OCI-LY7 (cell line): ENCODE results near the gene UVRAG. TPM values are rescaled to one million over a fixed set of nuclear protein-coding genes. Genes with fewer than 3 reads are reported as not detected.

Experiments
- BruUV-seq: library from RNA; stranded (reverse); fragments of 400-500 nt; replicated peaks from 2 replicates; lab custom pipeline; 2021; lab: Mats Ljungman, UMichigan
- CTCF ChIA-PET: fragments of 300-600 bp; sonication (Branson Sonifier 250); formaldehyde crosslinking; loops from one replicate; lab custom pipeline; 2022; ENCODE audit warnings: antibody characterized with exemption; ENCODE audit not compliant: unreplicated experiment; lab: Charles Lee
- POLR2A ChIA-PET: fragments of 300-600 bp; sonication (Branson Sonifier 250); formaldehyde crosslinking; loops from one replicate; lab custom pipeline; 2022; ENCODE audit warnings: antibody characterized with exemption; lab: Charles Lee
- DNase-seq: peaks from one replicate; pipeline ENCODE4 v3.0.0-alpha.2; 2015; ENCODE audit warnings: low spot score
- H2AFZ ChIP-seq: fragments of 200-600 bp; sonication (generic), shearing (Covaris generic); 2 replicates; pipeline ENCODE4 v1.6.1; 2014; ENCODE audit warnings: mild to moderate bottlenecking, antibody characterized with exemption, low read length, moderate library complexity
- H3K27ac ChIP-seq: fragments of 200-600 bp; sonication (generic); 2 replicates; pipeline ENCODE4 v1.5.1; 2014; ENCODE audit warnings: mixed run types, low read depth, mild to moderate bottlenecking, moderate library complexity, low read length, inconsistent platforms; ENCODE audit not compliant: poor library complexity, severe bottlenecking
- H3K36me3 ChIP-seq: fragments of 200-600 bp; sonication (generic); 2 replicates; pipeline ENCODE4 v1.6.1; 2014; ENCODE audit warnings: mild to moderate bottlenecking, antibody characterized with exemption, low read length, moderate library complexity, mixed read lengths; ENCODE audit not compliant: insufficient read depth
- H3K4me1 ChIP-seq: fragments of 200-600 bp; sonication (generic); 2 replicates; pipeline ENCODE4 v1.5.1; 2014; ENCODE audit warnings: mild to moderate bottlenecking, low read length; ENCODE audit not compliant: insufficient read depth, poor library complexity, severe bottlenecking
- H3K4me2 ChIP-seq: fragments of 200-600 bp; sonication (generic); 2 replicates; pipeline ENCODE4 v1.6.1; 2014; ENCODE audit warnings: mild to moderate bottlenecking, low read length
- H3K4me3 ChIP-seq: fragments of 200-600 bp; sonication (generic); 2 replicates; pipeline ENCODE4 v1.5.1; 2014; ENCODE audit warnings: mild to moderate bottlenecking, low read depth, low read length; ENCODE audit not compliant: poor library complexity, severe bottlenecking
- H3K79me2 ChIP-seq: fragments of 200-600 bp; sonication (generic); 2 replicates; pipeline ENCODE4 v1.6.1; 2016; ENCODE audit warnings: low read depth, mild to moderate bottlenecking, low read length, moderate library complexity, mixed read lengths; ENCODE audit not compliant: insufficient read depth
- H3K9me2 ChIP-seq: fragments of 200-600 bp; sonication (generic); 2 replicates; pipeline ENCODE4 v1.6.1; 2016; ENCODE audit warnings: mild to moderate bottlenecking, low read length, mixed read lengths; ENCODE audit not compliant: insufficient read depth
- H3K9me3 ChIP-seq: fragments of 200-600 bp; sonication (generic); 2 replicates; pipeline ENCODE4 v1.6.1; 2014; ENCODE audit warnings: mild to moderate bottlenecking, mixed run types, low read length, mixed read lengths
- H4K20me1 ChIP-seq: fragments of 200-600 bp; sonication (generic); 2 replicates; pipeline ENCODE4 v1.6.1; 2014; ENCODE audit warnings: mild to moderate bottlenecking, antibody characterized with exemption, low read length, moderate library complexity, mixed read lengths; ENCODE audit not compliant: insufficient read depth
- EZH2phosphoT487 ChIP-seq: fragments of 200-600 bp; sonication (generic); IDR thresholded peaks from 2 replicates; pipeline ENCODE4 v1.6.1; 2018; ENCODE audit warnings: low read depth, borderline replicate concordance, mild to moderate bottlenecking, mixed run types, antibody characterized with exemption, low read length, moderate library complexity, mixed read lengths
- intact Hi-C: fragments of 100-400 bp; cut with micrococcal nuclease; formaldehyde crosslinking; loops from one replicate; pipeline ENCODE4 v1.10.0; 2022; ENCODE audit not compliant: unreplicated experiment
- total RNA-seq, 2 experiments: library from RNA; depleted of rRNA in 1 of 2; stranded (reverse); fragments of >200 nt in 1 of 2; shearing (Covaris generic) in 1 of 2; gene quantifications; 2 replicates each; pipeline ENCODE4 v1.2.3, GENCODE V29; 2014 to 2022
- TF ChIP-seq, protein P1 (sequence below): fragments of 200-600 bp; sonication (generic); conservative IDR thresholded peaks from 2 replicates; pipeline ENCODE4 v1.5.1; 2014; ENCODE audit warnings: mild to moderate bottlenecking, antibody characterized with exemption, low read length, moderate library complexity, mixed read lengths

UVRAG gene
- total RNA-seq, 2 experiments from 2014 or later = 43.7 to 73.3 TPM

DNA sequence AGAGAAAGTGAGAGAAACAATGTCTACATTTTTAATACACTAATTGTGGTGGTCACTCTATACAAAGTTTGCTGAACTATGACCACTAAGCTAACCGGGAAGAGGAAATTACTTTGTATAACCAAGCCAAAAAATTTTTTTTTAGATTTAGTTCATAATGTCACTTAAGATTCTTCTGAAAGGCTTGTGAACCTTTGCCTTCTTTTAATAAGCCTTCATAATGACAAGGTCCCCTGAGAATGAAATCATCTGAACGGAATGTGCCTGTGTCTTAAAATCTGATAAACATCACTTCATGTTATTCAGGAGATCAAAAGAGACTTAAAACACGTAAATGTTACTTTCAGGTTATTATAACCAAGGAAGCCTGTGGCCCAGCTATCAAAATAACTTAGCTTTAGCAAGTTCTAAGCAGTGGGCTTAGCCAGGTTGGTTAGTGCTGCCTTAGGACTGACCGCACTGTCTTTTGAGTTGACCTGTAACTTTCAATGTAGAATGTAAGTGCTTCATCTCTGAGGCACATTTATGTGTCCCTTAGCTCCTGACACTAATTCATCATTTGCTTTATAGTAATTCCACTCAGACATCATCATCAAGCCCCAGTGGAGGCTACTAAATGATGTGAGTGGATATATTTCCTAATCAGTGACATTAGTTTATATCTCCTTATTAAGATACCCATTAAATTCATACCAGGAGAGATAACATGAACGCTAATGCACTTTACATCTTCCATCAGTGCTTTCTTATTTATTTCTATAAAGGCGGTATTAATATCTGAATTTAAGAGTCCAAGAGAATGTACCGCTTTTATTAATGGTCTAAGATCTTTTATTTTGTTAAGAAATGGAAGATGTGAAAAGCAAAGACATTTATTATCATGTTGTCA lies 268.8 kb downstream of the UVRAG start:
- Histone ChIP-seq H3K79me2 (no peaks in the 10 kb centered on the region), H3K9me2 (no peaks in the 10 kb centered on the region), H4K20me1 (no peaks in the 10 kb centered on the region), H3K4me1 (no peaks in the 10 kb centered on the region), H2AFZ (no peak overlapping the region), H3K27ac (no peak overlapping the region), H3K4me3 (no peak overlapping the region), H3K36me3 (peaks cover 25% of the 10 kb centered on the region; the same call in 1 of the 2 replicates), H3K4me2 (no peak overlapping the region), H3K9me3 (no peaks in the 10 kb centered on the region)
- DNase-seq = no peak
- TF ChIP-seq EZH2phosphoT487 = no peak
- TF ChIP-seq, protein P1, sequence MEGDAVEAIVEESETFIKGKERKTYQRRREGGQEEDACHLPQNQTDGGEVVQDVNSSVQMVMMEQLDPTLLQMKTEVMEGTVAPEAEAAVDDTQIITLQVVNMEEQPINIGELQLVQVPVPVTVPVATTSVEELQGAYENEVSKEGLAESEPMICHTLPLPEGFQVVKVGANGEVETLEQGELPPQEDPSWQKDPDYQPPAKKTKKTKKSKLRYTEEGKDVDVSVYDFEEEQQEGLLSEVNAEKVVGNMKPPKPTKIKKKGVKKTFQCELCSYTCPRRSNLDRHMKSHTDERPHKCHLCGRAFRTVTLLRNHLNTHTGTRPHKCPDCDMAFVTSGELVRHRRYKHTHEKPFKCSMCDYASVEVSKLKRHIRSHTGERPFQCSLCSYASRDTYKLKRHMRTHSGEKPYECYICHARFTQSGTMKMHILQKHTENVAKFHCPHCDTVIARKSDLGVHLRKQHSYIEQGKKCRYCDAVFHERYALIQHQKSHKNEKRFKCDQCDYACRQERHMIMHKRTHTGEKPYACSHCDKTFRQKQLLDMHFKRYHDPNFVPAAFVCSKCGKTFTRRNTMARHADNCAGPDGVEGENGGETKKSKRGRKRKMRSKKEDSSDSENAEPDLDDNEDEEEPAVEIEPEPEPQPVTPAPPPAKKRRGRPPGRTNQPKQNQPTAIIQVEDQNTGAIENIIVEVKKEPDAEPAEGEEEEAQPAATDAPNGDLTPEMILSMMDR = no peak
- intact Hi-C loops = no loop called here
- BruUV-seq = no TSS peak
- CTCF ChIA-PET = no interaction called here
- POLR2A ChIA-PET = interaction anchor here (0.9 to 1.3 kb wide), 3 partner anchors 12 to 49 kb away, joined by 3 to 4 read pairs (median 3); no protein-coding TSS in a partner anchor

DNA sequence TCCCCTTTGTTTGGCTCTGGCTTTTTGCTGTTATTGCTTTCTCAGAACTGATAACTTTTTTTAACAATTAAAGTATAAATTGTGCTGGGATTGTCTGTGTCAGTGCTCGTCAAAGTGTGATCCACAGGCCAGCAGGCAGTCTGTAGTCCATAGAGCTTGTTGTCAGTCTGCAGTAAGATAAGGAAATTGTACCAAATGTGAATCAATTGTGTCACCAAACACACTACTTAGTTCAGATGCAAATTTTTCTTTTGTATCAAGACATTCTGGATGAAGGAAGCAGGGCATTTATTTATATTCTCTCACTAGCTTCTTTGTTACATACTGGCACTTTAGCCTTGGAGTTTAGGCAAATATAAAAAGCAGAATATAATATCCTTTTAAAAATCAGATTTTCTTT lies 270.3 kb downstream of the UVRAG start:
- BruUV-seq = no TSS peak
- TF ChIP-seq EZH2phosphoT487 = no peak

DNA sequence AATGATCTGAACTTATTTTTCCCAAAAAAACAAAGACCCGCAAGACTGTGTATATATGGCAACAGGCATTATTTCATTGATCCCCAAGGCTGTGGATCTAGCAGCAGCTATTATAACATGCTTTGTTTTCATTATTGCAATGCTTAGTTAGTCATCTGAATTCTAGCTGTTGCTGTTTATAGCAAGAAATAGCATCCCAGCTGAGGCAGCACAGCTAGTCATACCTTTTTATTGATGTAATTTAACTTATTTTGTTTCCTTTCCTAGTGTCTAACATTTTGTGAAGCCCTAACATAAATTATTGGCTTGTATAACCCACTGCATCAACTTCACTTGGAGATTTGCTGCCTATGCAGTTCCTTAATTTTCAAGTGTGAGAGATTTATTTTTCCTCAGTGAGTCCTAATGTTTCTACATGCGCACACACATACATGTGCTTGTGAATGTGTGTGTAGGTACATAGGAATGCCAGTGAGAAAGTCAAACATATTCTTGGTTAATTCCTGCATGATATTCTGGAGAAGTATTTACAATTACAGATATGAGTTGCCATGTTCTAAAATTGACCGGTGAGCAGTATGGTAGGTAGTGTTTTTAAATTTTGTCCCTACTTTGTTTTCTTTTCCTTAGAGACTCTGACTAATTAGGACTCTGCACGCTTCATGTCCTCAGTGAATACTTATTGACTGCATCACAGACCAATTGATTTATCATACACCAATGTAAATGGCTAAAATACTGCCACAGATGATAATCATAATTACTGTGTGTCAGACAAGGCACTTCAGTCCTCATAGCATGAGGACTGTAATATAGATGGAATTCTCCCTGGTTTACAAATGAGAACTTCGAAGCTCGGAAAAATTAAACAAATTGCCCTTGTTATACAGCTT lies 272.0 kb downstream of the UVRAG start:
- intact Hi-C loops = no loop called here
- no peak overlapping the region for H3K4me3 ChIP-seq
- no peak overlapping the region for H3K4me2 ChIP-seq
- DNase-seq = no peak
- no peaks in the 10 kb centered on the region for H3K9me2 ChIP-seq
- no peaks in the 10 kb centered on the region for H4K20me1 ChIP-seq
- H3K36me3 ChIP-seq = peaks cover 32% of the 10 kb centered on the region
- BruUV-seq = no TSS peak
- H3K4me1 ChIP-seq = no peaks in the 10 kb centered on the region
- CTCF ChIA-PET = no interaction called here
- no peaks in the 10 kb centered on the region for H3K79me2 ChIP-seq
- H2AFZ ChIP-seq = no peak overlapping the region
- H3K9me3 ChIP-seq = peaks cover 9% of the 10 kb centered on the region; the same call in 1 of the 2 replicates
- POLR2A ChIA-PET = interaction anchor here (0.8 kb wide), 1 partner anchor 20 kb away, joined by 3 read pairs; no protein-coding TSS in a partner anchor
- no peak overlapping the region for H3K27ac ChIP-seq
- no peak for TF ChIP-seq EZH2phosphoT487
- TF ChIP-seq, protein P1 = no peak

More for the DNA sequence above, 270.3 kb downstream of the UVRAG start:
- no peak overlapping the region for H3K4me3 ChIP-seq
- POLR2A ChIA-PET = interaction anchor here (1.1 kb wide), 1 partner anchor 10 kb away, joined by 3 read pairs; no protein-coding TSS in a partner anchor
- H3K4me1 ChIP-seq = no peaks in the 10 kb centered on the region
- H3K9me2 ChIP-seq = no peaks in the 10 kb centered on the region
- intact Hi-C loops = no loop called here
- H3K79me2 ChIP-seq = no peaks in the 10 kb centered on the region
- no peak overlapping the region for H2AFZ ChIP-seq
- no peak overlapping the region for H3K27ac ChIP-seq
- no peaks in the 10 kb centered on the region for H4K20me1 ChIP-seq
- peaks cover 25% of the 10 kb centered on the region for H3K36me3 ChIP-seq
- DNase-seq = no peak
- no peak overlapping the region for H3K4me2 ChIP-seq
- H3K9me3 ChIP-seq = no peaks in the 10 kb centered on the region
- CTCF ChIA-PET = no interaction called here
